ENCODE results near the gene PODXL2.

Gene PODXL2

GRCh38 chr3:127630811-127631714, 2.1 kb downstream of the PODXL2 start:
- Histone ChIP-seq H3K4me3 (ENCODE audit: low read depth, low read length) (peak overlapping the region; percentile 81), H3K27ac (peak overlapping the region; percentile 81), H3K9me3 (ENCODE audit: severe bottlenecking) (peaks cover 5% of the 10 kb centered on the region), H3K27me3 (ENCODE audit: insufficient read depth, low read depth, severe bottlenecking) (peaks cover 3% of the 10 kb centered on the region), H3K36me3 (no peaks in the 10 kb centered on the region; the same call in 1 of the 2 replicates)
- TF ChIP-seq CTCF (IDR thresholded peaks at IDR 0.05; ENCODE audit: low read depth, low read length) = no peak
- peak; percentile 85 for DNase-seq

- Histone ChIP-seq H3K36me3 (no peaks in the 10 kb centered on the region; the same call in 1 of the 2 replicates), H3K9me3 (ENCODE audit: severe bottlenecking) (peaks cover 5% of the 10 kb centered on the region), H3K27ac (peak overlapping the region; percentile 81), H3K4me3 (ENCODE audit: low read depth, low read length) (no peak overlapping the region), H3K27me3 (ENCODE audit: insufficient read depth, low read depth, severe bottlenecking) (peaks cover 3% of the 10 kb centered on the region)
- TF ChIP-seq CTCF (IDR thresholded peaks at IDR 0.05; ENCODE audit: low read depth, low read length) = no peak
- peak; percentile 15 for DNase-seq
These were observed 3.2 kb downstream of the PODXL2 start for GRCh38 chr3:127632035-127632820.

GRCh38 chr3:127634653-127635052, 5.7 kb downstream of the PODXL2 start:
- H3K4me3 ChIP-seq (ENCODE audit: low read depth, low read length) = no peak overlapping the region
- H3K36me3 ChIP-seq = peaks cover 11% of the 10 kb centered on the region
- DNase-seq = no peak
- TF ChIP-seq CTCF (IDR thresholded peaks at IDR 0.05; ENCODE audit: low read depth, low read length) = no peak
- H3K27me3 ChIP-seq (ENCODE audit: insufficient read depth, low read depth, severe bottlenecking) = no peaks in the 10 kb centered on the region
- no peaks in the 10 kb centered on the region for H3K9me3 ChIP-seq (ENCODE audit: severe bottlenecking)
- H3K27ac ChIP-seq = no peak overlapping the region

- no peak for DNase-seq
- Histone ChIP-seq H3K9me3 (ENCODE audit: severe bottlenecking) (no peaks in the 10 kb centered on the region), H3K4me3 (ENCODE audit: low read depth, low read length) (no peak overlapping the region), H3K27ac (no peak overlapping the region), H3K36me3 (peaks cover 36% of the 10 kb centered on the region), H3K27me3 (ENCODE audit: insufficient read depth, low read depth, severe bottlenecking) (no peaks in the 10 kb centered on the region)
- TF ChIP-seq CTCF (IDR thresholded peaks at IDR 0.05; ENCODE audit: low read depth, low read length) = no peak
These were observed 8.6 kb downstream of the PODXL2 start for GRCh38 chr3:127637546-127637945.

GRCh38 chr3:127637971-127638370, 9.0 kb downstream of the PODXL2 start:
- H3K27me3 ChIP-seq (ENCODE audit: insufficient read depth, low read depth, severe bottlenecking) = no peaks in the 10 kb centered on the region
- DNase-seq = no peak
- H3K9me3 ChIP-seq (ENCODE audit: severe bottlenecking) = no peaks in the 10 kb centered on the region
- TF ChIP-seq CTCF (IDR thresholded peaks at IDR 0.05; ENCODE audit: low read depth, low read length) = no peak
- no peak overlapping the region for H3K27ac ChIP-seq
- peaks cover 38% of the 10 kb centered on the region for H3K36me3 ChIP-seq
- no peak overlapping the region for H3K4me3 ChIP-seq (ENCODE audit: low read depth, low read length)

Data from WERI-Rb-1 (cell line).